GM20000 (cell line): ENCODE data around the gene PARP15.

Experiments
- DNase-seq: peaks from one replicate; pipeline ENCODE4 v3.0.0; 2012; ENCODE audit warnings: low spot score
- CTCF ChIP-seq: IDR thresholded peaks from 2 replicates; pipeline ENCODE4 v1.5.1; 2012; ENCODE audit warnings: mild to moderate bottlenecking, control low read depth; ENCODE audit errors: extremely low read depth, missing control alignments

PARP15 gene

GRCh38 chr3:122674339-122674738, 96.9 kb downstream of the PARP15 start:
- DNase-seq = no peak

GRCh38 chr3:122676759-122677158, 99.3 kb downstream of the PARP15 start:
- no peak for DNase-seq
- TF ChIP-seq CTCF = no peak

More at GRCh38 chr3:122674339-122674738, 96.9 kb downstream of the PARP15 start:
- TF ChIP-seq CTCF = no peak

- no peak for DNase-seq
- TF ChIP-seq CTCF = no peak
These were observed 99.8 kb downstream of the PARP15 start for GRCh38 chr3:122677216-122677615.

- TF ChIP-seq CTCF = no peak
- peak; percentile 26 for DNase-seq
These were observed 101.1 kb downstream of the PARP15 start for GRCh38 chr3:122678506-122678905.

- peak; percentile 76 for DNase-seq
- peak; percentile 79 for TF ChIP-seq CTCF
These were observed 101.8 kb downstream of the PARP15 start for GRCh38 chr3:122679085-122679881.

- peak; percentile 40 for DNase-seq
- no peak for TF ChIP-seq CTCF
These were observed 102.5 kb downstream of the PARP15 start for GRCh38 chr3:122679882-122680474.

GRCh38 chr3:122680475-122681283, 103.2 kb downstream of the PARP15 start, which contains the start of gene PARP14:
PARP14 (plus strand) TSS chr3:122680839; CDS start chr3:122680884, 45 bp downstream.
- peak; percentile 76 for DNase-seq
- no peak for TF ChIP-seq CTCF
